Measurements from ENCODE around the gene SLC66A3. TPM values are rescaled to one million over a fixed set of nuclear protein-coding genes. Genes with fewer than 3 reads are reported as not detected.

SLC66A3 gene
- total and polyA plus RNA-seq, 2 donors (not counting 3 experiments of a cell fraction or from before 2014, with no cell fraction given): 14.3 to 31.4 TPM

DNA sequence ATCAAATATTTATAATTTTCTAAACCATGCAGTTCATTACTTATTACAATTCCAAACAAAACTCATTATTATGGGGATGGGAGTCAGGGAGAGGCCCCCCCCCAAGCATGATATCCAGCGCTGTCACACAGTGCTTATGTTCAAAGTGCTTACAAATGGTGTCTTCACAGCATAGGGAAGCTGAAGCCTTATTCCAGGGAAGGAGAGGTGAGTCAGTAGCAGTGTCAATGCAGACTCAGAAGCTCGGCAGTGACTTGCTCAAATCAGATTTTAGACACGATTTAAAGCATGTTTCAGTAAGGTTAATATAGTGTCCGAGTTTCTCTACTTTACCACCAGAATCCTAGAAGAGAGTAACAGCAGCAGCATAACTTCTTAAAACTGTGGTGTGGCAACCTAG, 24.6 kb downstream of the SLC66A3 start:
- ChIA-PET CTCF (interaction anchor here (0.6 kb wide), 1 partner anchor 47 kb away, joined by 3 read pairs; a partner anchor contains a TSS), POLR2A (no interaction called here)
- H2AFZ ChIP-seq (ENCODE audit: low read depth, low read length): no peak overlapping the region
- no peak overlapping the region for H3K4me2 ChIP-seq (ENCODE audit: insufficient read depth, low read length)
- H3K27me3 ChIP-seq (ENCODE audit: control insufficient read depth in 2 of 2, insufficient read depth in 2 of 2, low read length in 2 of 2): no peaks in the 10 kb centered on the region
- H3K79me2 ChIP-seq (ENCODE audit: control insufficient read depth, insufficient read depth, low read length): no peaks in the 10 kb centered on the region
- no peaks in the 10 kb centered on the region for H3K9me3 ChIP-seq (replicated peaks; ENCODE audit: control insufficient read depth, insufficient read depth, low read length)
- FAIRE-seq (no peak), DNase-seq (ENCODE audit: low read depth, low spot score) (no peak)
- H3K27ac ChIP-seq (ENCODE audit: insufficient read depth, low read depth, low read length): no peak overlapping the region
- no peaks in the 10 kb centered on the region for H3K9me1 ChIP-seq (replicated peaks; ENCODE audit: control insufficient read depth, extremely low read depth, insufficient read depth, low read length)
- H3K36me3 ChIP-seq (ENCODE audit: control insufficient read depth in 2 of 2, extremely low read depth in 1 of 2, insufficient read depth in 2 of 2, low read length in 2 of 2): peaks cover 0 to 3% of the 10 kb centered on the region in 2 experiments
- dilution Hi-C loops (cut with MboI; ENCODE audit: extremely low pct_ligation_motif_present, low sequenced_read_pairs) (no loop called here), intact Hi-C loops (cut with micrococcal nuclease) (no loop called here)
- H3K9ac ChIP-seq (replicated peaks; ENCODE audit: extremely low read depth, insufficient read depth, low read length): no peak overlapping the region
- no TSS peak for BruUV-seq (replicated peaks)
- TF ChIP-seq, protein P1, sequence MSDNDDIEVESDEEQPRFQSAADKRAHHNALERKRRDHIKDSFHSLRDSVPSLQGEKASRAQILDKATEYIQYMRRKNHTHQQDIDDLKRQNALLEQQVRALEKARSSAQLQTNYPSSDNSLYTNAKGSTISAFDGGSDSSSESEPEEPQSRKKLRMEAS (IDR thresholded peaks at IDR 0.05; ENCODE audit: insufficient read depth, insufficient read length): no peak
- no peak for TF ChIP-seq GATA2 (IDR thresholded peaks at IDR 0.05; ENCODE audit: insufficient read depth, insufficient read length, low read depth, low read length)
- no peak for TF ChIP-seq POLR2A (IDR thresholded peaks at IDR 0.05; ENCODE audit: low read depth, low read length)
- TF ChIP-seq FOS (IDR thresholded peaks at IDR 0.05; ENCODE audit: borderline replicate concordance, insufficient read depth, low read length): no peak
- TF ChIP-seq MYC (IDR thresholded peaks at IDR 0.05; ENCODE audit: low read depth, low read length): no peak
- TF ChIP-seq, protein P2, sequence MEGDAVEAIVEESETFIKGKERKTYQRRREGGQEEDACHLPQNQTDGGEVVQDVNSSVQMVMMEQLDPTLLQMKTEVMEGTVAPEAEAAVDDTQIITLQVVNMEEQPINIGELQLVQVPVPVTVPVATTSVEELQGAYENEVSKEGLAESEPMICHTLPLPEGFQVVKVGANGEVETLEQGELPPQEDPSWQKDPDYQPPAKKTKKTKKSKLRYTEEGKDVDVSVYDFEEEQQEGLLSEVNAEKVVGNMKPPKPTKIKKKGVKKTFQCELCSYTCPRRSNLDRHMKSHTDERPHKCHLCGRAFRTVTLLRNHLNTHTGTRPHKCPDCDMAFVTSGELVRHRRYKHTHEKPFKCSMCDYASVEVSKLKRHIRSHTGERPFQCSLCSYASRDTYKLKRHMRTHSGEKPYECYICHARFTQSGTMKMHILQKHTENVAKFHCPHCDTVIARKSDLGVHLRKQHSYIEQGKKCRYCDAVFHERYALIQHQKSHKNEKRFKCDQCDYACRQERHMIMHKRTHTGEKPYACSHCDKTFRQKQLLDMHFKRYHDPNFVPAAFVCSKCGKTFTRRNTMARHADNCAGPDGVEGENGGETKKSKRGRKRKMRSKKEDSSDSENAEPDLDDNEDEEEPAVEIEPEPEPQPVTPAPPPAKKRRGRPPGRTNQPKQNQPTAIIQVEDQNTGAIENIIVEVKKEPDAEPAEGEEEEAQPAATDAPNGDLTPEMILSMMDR (IDR thresholded peaks at IDR 0.05; ENCODE audit: extremely low read depth in 1 of 2, insufficient read depth in 1 of 2, low read depth in 1 of 2, low read length in 2 of 2): no peak
- no peak for TF ChIP-seq JUN (IDR thresholded peaks at IDR 0.05; ENCODE audit: borderline replicate concordance, insufficient read depth, insufficient read length, low read depth)
- TF ChIP-seq EZH2 (IDR thresholded peaks at IDR 0.05; ENCODE audit: borderline replicate concordance, low read depth, low read length, severe bottlenecking): no peak
- no peak for TF ChIP-seq POLR2AphosphoS5 (IDR thresholded peaks at IDR 0.05; ENCODE audit: insufficient read depth, low read depth, low read length)
- H4K20me1 ChIP-seq (replicated peaks; ENCODE audit: control insufficient read depth, extremely low read depth, insufficient read depth, low read length): no peaks in the 10 kb centered on the region
- peaks cover 3% of the 10 kb centered on the region for H3K4me1 ChIP-seq (ENCODE audit: control insufficient read depth, extremely low read depth, insufficient read depth, low read length)
- H3K4me3 ChIP-seq (replicated peaks in 1 of 3; ENCODE audit: insufficient read depth in 1 of 3, low read depth in 1 of 3, low read length in 3 of 3): no peak overlapping the region
